ENCODE results near the gene CSNK2B. TPM values are rescaled to one million over a fixed set of nuclear protein-coding genes. Genes with fewer than 3 reads are reported as not detected.

The CSNK2B gene
- total RNA-seq = 251 and 316 TPM in 2 replicates

DNA sequence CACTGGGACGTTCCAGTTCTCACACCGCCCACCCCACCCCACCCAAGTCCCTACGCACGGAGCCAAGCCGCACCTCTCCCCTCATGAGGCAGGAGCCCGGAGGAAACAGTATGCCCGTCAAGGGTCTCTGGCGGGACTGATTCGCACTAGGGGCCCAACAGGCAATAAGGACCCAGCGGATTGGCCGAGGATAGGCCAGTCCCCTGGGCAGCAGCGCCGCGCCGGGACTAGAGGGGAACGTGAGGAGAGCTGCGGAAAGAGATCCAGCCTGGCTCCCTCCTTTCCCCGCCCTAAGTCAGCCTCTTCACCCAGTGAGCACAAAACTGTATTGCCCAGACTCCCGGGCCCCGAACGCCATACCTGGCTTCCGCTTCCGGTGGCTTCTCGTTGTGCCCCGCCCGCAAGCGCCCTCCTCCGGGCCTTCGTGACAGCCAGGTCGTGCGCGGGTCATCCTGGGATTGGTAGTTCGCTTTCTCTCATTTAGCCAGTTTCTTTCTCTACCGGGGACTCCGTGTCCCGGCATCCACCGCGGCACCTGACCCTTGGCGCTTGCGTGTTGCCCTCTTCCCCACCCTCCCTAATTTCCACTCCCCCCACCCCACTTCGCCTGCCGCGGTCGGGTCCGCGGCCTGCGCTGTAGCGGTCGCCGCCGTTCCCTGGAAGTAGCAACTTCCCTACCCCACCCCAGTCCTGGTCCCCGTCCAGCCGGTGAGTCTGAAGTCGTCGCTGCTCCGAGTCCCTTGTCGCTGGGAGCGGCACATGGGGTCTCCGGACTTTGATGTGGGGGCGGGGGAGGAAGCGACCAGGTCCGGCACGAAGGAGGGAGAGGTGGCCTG lies at the start of gene CSNK2B:
Gene CSNK2B (plus strand): TSS at position 580 of the 836 bp plus-strand sequence. CDS start 752 bp downstream, outside the sequence.

DNA sequence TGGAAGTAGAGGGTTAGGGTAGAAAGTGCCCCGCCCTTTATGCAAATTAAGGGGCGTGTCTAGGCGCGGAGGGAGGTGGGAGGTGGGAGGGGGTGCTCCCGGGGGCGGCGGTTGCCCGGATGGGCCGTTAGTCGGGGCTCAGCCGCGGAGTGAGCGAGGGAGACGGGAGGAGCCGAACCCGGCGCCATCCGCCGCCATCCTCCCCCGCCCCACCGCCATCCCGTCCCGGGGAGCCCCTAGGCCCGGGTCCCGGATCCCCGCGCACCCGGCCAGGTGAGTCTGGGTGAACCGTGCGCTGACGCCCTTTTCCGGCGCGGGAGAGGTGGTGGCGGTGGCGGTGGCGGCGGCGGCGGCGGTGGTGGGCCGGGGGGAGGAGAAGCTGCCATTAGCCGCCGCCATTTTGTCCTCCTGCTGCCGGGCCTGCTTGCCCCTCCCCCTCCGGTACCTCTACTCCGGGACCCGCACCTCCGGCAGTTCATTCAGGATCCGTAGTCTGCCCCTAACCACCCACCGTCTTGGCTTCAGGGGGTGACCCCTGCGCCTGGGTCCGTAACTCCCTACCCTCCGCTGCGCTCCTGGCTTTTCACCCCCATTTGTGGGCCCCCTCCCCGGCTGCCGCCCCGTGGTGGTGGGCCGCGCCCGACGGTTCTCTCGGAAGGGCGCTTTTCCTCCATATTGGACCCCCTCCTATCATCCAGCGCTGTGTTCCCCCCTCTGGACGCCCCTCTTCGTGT lies 45.1 kb upstream of the CSNK2B start, which contains the start of gene PRRC2A:
Gene PRRC2A (plus strand): TSS at position 130 of the 734 bp plus-strand sequence. CDS start 2,075 bp downstream, outside the sequence.

GRCh38 chr6:31655349-31656237 lies 10.3 kb upstream of the CSNK2B start, which contains the start of gene APOM:
Gene APOM (plus strand): TSS chr6:31655894. CDS start chr6:31655967, 73 bp downstream.

GRCh38 chr6:31660381-31661261 lies 5.3 kb upstream of the CSNK2B start, which contains the start of gene C6orf47:
Gene C6orf47 (minus strand): TSS chr6:31660778. CDS start chr6:31659947, 831 bp downstream.

DNA sequence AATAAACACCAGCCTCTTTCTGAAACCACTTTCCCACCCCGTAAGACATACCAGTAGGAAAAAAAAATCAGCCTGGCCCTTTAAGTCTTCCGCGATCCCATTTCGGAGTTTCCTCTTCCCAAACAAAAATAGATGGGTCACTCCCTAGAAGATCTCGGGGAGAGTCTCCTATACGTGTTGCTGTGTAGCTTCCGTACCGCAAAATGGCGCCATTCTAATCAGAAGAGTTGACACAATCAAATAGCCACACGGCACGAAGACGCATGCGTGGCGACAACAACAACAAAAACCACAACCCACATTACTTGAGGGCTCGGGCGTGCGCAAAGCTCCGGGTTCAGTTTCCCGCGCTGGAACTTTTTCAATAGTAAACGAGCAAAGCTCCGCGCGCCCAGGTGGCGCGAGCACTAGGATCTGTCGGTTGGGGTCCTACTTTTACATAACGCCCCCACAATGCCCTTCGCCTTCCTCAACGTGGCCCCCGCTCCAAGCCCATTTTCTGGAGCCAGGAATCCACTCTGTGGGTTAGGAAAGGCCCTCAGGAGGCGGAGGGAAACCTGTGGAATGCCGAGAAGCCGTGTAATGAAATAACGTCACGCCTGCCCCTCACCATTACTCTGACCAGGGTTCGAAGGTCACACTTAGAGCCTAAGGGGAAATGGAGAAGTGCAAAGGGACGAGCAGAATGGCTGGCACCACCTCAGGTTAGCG lies 935 bp upstream of the CSNK2B start, which contains the start of gene GPANK1:
Gene GPANK1 (minus strand): TSS at position 208 of the 711 bp plus-strand sequence. CDS start 519 bp downstream, outside the sequence.

DNA sequence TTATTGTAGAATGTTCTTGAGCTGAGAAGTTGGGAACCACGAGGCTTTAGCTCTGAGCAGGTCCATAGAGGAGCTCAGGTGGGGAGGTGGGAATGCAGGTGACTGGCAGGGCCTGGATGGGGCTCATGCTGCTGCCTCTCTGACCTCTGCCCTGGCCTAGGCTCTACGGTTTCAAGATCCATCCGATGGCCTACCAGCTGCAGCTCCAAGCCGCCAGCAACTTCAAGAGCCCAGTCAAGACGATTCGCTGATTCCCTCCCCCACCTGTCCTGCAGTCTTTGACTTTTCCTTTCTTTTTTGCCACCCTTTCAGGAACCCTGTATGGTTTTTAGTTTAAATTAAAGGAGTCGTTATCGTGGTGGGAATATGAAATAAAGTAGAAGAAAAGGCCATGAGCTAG lies 3.8 kb downstream of the CSNK2B start, which contains the start of gene LY6G5B:
Gene LY6G5B (plus strand): TSS at position 301 of the 400 bp plus-strand sequence. CDS start 975 bp downstream, outside the sequence.

GRCh38 chr6:31680226-31681134 lies 14.6 kb downstream of the CSNK2B start, which contains the start of gene LY6G5C:
Gene LY6G5C (minus strand): TSS chr6:31681067. CDS start chr6:31680373, 694 bp downstream.

DNA sequence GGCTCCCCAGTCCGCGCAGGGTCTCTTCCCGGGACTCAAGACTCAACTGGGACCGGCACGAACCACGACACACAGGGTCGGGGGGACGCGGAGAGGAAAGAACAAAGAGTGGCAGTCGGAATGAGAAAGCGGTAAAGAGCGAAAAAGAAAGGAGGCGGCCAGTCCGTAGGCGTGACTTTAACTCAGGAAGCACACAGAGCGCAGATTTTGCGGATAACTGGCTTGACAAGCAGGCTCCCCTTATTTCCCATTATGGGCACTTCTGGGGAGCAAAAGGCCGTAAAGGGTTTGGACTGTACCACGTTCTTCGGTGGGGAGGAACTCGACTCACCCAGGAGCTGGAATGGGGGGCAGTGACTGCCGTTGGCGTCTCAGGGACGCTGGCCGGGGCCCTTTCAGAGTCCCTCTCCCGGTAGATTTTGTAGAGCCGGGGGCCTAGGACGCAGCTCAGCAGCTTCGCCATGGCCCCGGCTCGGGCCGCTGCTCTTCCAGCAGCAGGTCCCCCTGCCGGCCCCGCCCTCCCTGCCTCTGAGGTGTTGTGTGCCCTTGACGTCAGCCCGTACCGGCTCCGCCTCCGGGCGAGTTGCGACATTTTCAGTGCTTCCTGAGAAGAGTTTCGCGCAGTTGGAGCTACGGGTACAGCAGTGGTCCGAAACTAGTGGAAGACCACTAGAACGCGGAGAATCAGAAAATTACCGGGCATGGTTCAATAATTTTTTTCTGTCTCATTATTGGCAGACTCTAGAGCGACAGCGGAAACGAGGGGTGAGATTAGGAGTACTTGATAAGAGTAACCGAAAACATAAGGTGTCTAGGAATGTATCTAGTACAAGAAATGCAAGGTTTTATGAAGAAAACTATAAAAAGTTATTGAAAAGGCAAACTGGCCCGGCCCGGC lies 37.2 kb downstream of the CSNK2B start, which contains the start of gene ABHD16A:
Gene ABHD16A (minus strand): TSS at position 506 of the 898 bp plus-strand sequence. CDS start 43 bp downstream, at position 463.

GRCh38 chr6:31706599-31706998 lies 40.7 kb downstream of the CSNK2B start, which contains the start of gene LY6G6F:
Gene LY6G6F (plus strand): TSS chr6:31706866. CDS start chr6:31706907, 41 bp downstream.

GRCh38 chr6:31715022-31715958 lies 49.4 kb downstream of the CSNK2B start, which contains the start of gene LY6G6D:
Gene LY6G6D (plus strand): TSS chr6:31715348. CDS start chr6:31715356, 8 bp downstream.

Other genes with a start within 250 kb of the CSNK2B start
- gene MICB, start 167.9 kb upstream of the CSNK2B start, total RNA-seq = 8.7 and 16.8 TPM in 2 replicates
- gene MCCD1, start 137.1 kb upstream of the CSNK2B start, total RNA-seq = not detected in 2 replicates
- gene DDX39B, start 124.1 kb upstream of the CSNK2B start, total RNA-seq = 438 and 525 TPM in 2 replicates
- gene ATP6V1G2, start 119.5 kb upstream of the CSNK2B start, total RNA-seq = 0.11 and 0.16 TPM in 2 replicates
- gene NFKBIL1, start 118.5 kb upstream of the CSNK2B start, total RNA-seq = 12.2 and 29.0 TPM in 2 replicates
- not detected in 2 replicates for gene LTA, start 93.8 kb upstream of the CSNK2B start, total RNA-seq
- 3.3 and 4.5 TPM in 2 replicates for gene TNF, start 90.5 kb upstream of the CSNK2B start, total RNA-seq
- gene LTB, start 83.7 kb upstream of the CSNK2B start, total RNA-seq = 0.49 and 1.5 TPM in 2 replicates
- not detected in 2 replicates for gene LST1, start 79.8 kb upstream of the CSNK2B start, total RNA-seq
- not detected in 2 replicates for gene NCR3, start 73.1 kb upstream of the CSNK2B start, total RNA-seq
- gene AIF1, start 50.8 kb upstream of the CSNK2B start, total RNA-seq = not detected in 2 replicates
- 88.0 and 92.7 TPM in 2 replicates for gene PRRC2A, start 45.4 kb upstream of the CSNK2B start, total RNA-seq
- gene BAG6, start 13.4 kb upstream of the CSNK2B start, total RNA-seq = 195 and 196 TPM in 2 replicates
- 1.2 and 2.3 TPM in 2 replicates for gene APOM, start 10.2 kb upstream of the CSNK2B start, total RNA-seq
- gene C6orf47, start 5.3 kb upstream of the CSNK2B start, total RNA-seq = 16.0 and 20.2 TPM in 2 replicates
- gene GPANK1, start 1.1 kb upstream of the CSNK2B start, total RNA-seq = 13.1 and 16.0 TPM in 2 replicates
- gene LY6G5B, start 3.9 kb downstream of the CSNK2B start, total RNA-seq = 1.9 and 2.3 TPM in 2 replicates
- 0.70 and 0.76 TPM in 2 replicates for gene LY6G5C, start 15.0 kb downstream of the CSNK2B start, total RNA-seq
- gene ABHD16A, start 37.2 kb downstream of the CSNK2B start, total RNA-seq = 24.0 and 27.8 TPM in 2 replicates
- not detected in 2 replicates for gene LY6G6F, start 40.8 kb downstream of the CSNK2B start, total RNA-seq
- gene LY6G6D, start 49.3 kb downstream of the CSNK2B start, total RNA-seq = not detected in 2 replicates
- 0.15 TPM in 1 of 2 replicates, not detected in the other for gene LY6G6C, start 55.7 kb downstream of the CSNK2B start, total RNA-seq
- not detected in 2 replicates for gene MPIG6B, start 57.3 kb downstream of the CSNK2B start, total RNA-seq
- gene DDAH2, start 63.2 kb downstream of the CSNK2B start, total RNA-seq = 9.5 and 16.1 TPM in 2 replicates
- 805 and 887 TPM in 2 replicates for gene CLIC1, start 70.5 kb downstream of the CSNK2B start, total RNA-seq
- gene MSH5, start 73.9 kb downstream of the CSNK2B start, total RNA-seq = 6.2 and 7.4 TPM in 2 replicates
- gene SAPCD1, start 96.6 kb downstream of the CSNK2B start, total RNA-seq = 0.70 and 1.5 TPM in 2 replicates
- gene VWA7, start 111.2 kb downstream of the CSNK2B start, total RNA-seq = 0.19 and 0.86 TPM in 2 replicates
- gene VARS1, start 129.7 kb downstream of the CSNK2B start, total RNA-seq = 84.7 and 118 TPM in 2 replicates
- gene LSM2, start 140.9 kb downstream of the CSNK2B start, total RNA-seq = 95.7 and 134 TPM in 2 replicates
- gene HSPA1L, start 149.2 kb downstream of the CSNK2B start, total RNA-seq = 0.53 and 0.62 TPM in 2 replicates
- gene HSPA1A, start 149.5 kb downstream of the CSNK2B start, total RNA-seq = 37.6 and 59.1 TPM in 2 replicates
- 76.1 and 133 TPM in 2 replicates for gene HSPA1B, start 161.7 kb downstream of the CSNK2B start, total RNA-seq
- 33.3 and 33.7 TPM in 2 replicates for gene NEU1, start 196.7 kb downstream of the CSNK2B start, total RNA-seq
- gene SLC44A4, start 212.9 kb downstream of the CSNK2B start, total RNA-seq = 0.04 TPM in 1 of 2 replicates, not detected in the other
- 22.2 and 24.5 TPM in 2 replicates for gene EHMT2, start 231.6 kb downstream of the CSNK2B start, total RNA-seq
- 0.30 and 0.39 TPM in 2 replicates for gene ZBTB12, start 236.0 kb downstream of the CSNK2B start, total RNA-seq